Amygdala (tissue), 56 donors: ENCODE measurements around the gene NSG2.
"Not testable (repeated sequence)": the region's sequence is repeated elsewhere in the genome, so short reads cannot be mapped to it uniquely, and the experiment has no call there.

ENCODE experiments used
- DNase-seq, 56 donors: peaks; one replicate each; lab custom pipeline; 2025; lab: John Stamatoyannopoulos, UW

NSG2 gene

DNA sequence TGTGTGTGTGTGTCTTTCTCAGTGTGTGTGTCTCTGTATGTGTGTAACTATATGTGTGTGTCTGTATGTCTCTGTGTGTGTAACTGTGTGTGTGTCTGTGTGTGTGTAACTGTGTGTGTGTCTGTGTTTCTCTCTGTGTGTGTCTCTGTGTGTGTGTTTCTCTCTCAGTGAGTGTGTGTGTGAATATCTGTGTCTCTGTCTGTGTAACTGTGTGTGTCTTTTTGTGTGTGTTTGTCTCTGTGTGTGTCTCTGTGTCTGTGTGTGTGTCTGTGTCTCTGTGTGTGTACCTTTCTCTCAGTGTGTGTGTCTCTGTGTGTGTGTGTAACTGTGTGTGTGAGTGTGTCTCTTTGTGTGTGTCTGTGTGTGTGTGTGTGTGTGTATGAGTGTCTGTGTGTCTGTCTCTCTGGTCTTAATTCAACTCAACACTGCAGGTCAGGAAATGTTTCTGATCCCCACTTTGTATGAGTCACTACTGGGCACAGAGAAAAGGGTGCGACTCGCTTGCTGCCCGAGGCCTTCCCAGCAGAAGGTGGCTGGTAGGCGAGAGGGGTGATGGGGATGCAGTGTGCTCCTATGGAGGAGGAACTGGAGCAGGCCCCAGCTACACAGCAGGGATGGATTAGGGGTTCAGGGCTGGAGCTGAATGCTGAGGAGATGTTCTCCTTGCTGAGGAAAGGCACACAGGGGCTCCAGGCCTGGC, 52.1 kb downstream of the NSG2 start:
- peak in 1 of 56 donors; percentile 12 for DNase-seq

DNA sequence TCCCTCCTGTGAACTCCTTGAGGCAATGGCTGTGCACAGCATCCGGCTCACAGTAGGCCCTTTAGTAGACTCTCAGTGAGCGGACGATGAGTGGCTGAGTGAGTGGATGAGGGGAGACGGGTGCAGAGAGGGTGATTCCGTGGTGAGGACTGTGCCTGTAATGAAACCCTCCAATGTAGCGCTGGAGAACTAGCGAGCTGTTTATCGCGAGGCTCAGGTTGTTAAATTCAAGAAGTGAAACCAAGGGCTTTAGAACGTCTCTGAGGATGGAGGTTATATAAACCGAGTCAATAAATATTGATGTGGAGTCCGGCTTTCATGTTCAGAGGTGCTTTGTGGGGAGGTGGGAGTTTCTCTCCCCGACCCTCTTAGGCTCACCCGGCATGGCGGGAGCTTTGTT, 53.2 kb downstream of the NSG2 start:
- no peak for DNase-seq

DNA sequence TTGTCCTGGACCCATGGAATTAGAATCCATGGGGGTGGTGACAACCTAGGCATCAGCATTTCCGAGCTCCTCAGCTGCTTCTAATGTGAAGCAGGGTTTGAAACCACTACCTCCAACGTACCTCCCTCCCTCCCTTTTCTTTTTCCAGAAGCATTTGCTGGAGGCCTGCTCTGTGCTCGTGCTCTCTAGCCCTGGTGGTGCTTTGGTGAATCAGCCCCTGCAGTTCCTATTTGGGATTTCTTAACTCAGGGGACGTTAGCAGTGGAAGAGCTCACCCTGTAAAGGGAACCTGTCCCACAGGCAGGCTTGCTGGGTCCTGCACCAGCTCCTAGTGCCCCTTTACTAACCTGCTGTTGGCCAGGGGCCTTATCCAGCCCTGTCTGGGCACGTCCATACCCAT, 55.0 kb downstream of the NSG2 start:
- no peak for DNase-seq

- DNase-seq: no peak
These were observed 55.8 kb downstream of the NSG2 start for GRCh38 chr5:174101195-174101730.

GRCh38 chr5:174102574-174102973, 57.1 kb downstream of the NSG2 start:
- not testable (repeated sequence) for DNase-seq

DNA sequence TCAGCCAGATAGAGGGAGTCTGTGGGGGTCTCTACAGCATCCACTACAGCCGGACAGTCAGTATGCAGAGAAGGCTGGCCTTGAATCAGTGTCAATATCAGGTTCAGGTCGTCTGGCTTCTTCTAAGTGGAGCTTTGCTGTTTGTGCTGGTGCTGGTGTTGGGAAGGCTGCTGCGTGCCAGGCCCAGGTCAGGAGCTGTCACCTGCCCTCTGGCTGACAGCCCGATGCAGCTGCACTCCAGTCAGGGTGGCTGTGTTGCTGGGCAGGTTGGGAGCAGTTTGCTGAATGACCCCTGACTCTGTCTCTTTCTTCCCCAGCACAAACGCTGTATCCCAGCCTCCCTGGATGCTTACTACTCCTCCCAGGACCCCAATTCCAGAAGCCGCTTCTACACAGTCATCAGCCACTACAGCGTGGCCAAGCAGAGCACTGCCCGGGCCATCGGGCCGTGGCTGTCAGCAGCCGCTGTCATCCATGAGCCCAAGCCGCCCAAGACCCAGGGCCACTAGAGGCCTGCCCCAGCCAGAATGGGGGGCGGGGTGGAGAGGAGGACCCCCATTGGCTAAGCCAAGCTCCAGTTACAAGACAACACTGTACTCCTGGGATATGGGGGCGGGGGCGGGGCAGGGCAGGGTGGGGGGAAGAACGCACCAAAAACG, 61.6 kb downstream of the NSG2 start:
- DNase-seq: no peak

DNA sequence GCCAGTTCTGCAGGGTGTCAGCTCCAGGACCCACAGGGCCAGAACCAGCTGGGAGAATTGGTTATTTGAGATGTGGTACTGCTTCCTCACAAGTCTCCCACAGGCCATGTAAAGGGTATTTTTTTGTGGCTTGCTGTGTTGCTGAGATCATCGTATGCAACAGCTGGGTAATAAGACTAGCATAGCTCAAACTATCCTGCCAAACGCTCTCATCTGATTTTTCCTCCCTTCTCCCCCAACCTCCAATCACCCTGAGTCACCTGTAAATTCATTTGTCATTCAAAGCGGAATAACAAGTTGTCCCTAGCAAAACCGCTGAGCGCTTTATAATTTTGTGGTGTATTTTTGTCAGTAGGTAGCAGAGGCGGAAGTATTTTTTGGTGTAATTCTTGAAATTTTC, 63.2 kb downstream of the NSG2 start:
- DNase-seq: no peak

GRCh38 chr5:174109698-174110260, 64.3 kb downstream of the NSG2 start:
- no peak for DNase-seq

- peak in 8 of 56 donors; percentile 7 to 58 (median 16) for DNase-seq
These were observed 64.8 kb downstream of the NSG2 start for GRCh38 chr5:174110310-174110709.

DNA sequence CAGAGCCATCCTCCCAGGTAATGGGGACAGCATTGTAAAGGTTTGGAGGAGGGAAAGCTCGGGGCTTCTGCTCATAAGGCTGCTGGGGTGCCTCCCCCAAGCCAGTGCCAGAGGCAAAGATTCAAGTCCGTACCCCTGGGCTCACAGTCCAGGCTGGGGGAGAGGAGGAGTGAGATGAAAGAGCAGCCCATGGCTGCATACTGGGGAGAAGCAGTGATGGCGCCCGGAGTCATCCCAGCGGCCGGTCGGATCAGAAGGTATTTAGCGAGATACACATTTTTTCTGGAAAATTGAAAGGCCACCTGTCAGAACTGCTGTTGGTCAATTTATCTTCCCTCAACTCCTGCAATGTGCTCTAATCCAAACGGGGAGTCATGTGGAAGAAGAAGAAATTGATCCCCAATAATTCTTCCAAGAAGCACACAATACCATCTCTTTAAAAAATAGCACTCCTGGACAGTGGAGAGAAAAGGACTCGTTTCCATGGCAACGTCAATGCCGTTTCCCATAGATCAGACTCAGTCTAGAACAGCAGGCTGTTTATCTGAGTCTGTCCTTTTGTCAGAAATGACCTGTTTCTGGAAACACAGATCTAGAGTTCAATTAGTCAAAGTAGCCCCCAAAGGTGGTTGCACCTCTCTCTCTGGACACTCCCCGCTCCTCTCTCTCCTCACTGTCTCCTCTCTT, 65.9 kb downstream of the NSG2 start:
- no peak for DNase-seq

- DNase-seq: no peak
These were observed 69.7 kb downstream of the NSG2 start for GRCh38 chr5:174115226-174115625.

DNA sequence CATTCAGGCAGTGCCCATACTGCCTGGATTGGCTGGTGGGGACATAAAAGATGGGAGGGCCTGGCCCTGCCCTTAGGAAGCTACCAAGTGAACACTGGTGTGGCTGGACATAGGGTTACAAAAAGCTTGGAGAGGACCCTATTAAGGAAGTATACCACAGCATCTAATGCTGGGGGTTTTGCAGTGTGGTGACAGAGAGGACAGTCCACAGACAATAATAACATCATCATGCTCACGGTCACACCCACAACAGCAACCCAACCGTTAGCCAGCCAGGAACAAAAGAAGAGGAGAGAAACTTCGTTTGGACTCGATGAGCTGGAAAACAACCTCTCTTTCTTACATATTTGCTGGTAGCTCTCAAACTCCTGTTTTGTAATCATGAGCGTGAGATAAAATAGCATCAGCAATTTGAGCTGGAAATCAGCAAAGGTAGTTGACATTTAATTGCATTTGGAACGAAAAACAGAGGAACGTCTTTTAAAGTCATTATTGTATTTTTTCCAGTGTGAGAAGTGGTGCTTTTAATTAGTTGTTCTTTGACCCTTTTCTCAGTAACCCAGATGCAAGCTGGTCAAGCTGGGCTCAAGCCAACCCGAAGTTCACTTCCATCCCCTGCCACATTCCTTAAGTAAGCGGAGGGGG, 73.4 kb downstream of the NSG2 start:
- no peak for DNase-seq

DNA sequence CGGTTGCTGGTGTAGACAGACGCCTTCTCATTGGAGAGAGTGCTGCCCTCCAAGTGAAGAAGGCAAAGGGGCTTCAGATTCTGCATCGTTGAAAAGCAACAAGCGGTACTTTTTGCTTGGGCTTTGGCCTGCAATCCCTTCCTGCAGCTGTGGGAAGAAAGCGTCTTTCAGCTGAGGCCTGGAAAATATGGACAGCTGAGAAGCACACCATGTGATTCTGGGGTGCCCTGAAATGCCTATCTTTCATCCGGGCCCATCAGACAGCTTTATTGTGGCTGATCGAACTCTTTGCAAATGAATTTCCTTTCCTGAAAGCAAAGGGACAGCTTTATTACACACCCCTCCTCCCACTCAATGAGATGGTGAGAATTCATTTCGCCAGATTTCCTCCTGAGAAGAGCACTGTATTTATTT, 74.0 kb downstream of the NSG2 start:
- peak in 47 of 56 donors; percentile 10 to 79 (median 51) for DNase-seq

DNA sequence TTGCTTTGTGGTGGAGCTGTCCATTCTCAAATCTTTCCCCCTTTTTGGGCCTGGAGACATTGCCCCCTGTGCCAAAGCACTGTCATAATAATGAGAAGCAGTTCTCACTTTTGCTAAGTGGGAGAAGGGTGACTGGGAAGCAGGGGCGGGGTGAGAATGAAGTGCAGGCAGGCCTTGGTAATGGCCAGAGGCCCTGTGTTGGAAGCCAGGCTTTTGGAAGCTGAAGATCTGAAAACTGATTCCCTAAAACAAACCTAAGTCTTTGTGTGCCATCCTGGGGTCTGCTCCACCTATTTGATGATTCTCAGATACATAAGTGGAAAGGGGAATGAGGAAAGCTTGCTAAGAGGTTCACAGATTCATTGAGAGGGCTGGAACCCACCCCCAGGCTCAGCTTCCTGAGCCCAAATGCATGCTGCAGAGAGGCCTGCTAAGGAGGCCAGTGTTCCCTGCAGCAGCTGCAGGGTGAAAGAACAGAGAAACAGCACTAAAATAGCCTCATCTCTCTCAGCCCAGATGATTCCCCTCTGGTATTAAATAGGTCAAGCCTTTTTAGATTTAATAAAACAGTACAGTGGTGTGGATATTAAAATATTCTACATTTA, 75.0 kb downstream of the NSG2 start:
- DNase-seq: peak in 2 of 56 donors; percentile 14 to 18

GRCh38 chr5:174134545-174134944, 89.0 kb downstream of the NSG2 start:
- no peak for DNase-seq

GRCh38 chr5:174139623-174140022, 94.1 kb downstream of the NSG2 start:
- DNase-seq: no peak

DNA sequence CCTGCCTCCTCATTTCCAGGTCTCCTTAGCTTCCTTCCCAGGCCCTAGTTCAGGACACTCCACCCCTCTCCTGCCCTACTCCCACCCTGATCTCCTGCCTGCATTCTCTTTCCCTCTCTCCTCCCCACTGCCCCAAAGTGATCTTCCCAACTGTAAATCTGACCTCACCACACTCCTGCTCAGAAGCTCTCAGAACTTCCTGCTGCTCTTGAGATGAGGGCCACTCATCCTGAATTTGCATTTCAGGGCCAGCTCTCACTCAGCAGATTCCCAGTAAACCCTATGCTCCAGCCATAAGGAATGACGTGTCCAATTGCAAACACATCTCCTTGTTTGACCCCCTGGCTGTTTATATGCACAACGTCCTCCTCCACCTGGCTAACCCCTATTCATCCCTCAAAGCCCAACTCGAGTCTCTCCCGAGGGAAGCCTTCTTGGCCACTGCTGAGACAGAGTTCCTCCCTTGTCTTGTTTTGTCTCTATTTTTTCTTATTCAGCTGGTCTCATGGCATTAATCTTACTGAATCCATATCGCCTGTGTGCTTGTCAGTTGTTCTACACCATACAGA, 95.0 kb downstream of the NSG2 start:
- DNase-seq: no peak

- no peak for DNase-seq
These were observed 95.9 kb downstream of the NSG2 start for GRCh38 chr5:174141398-174141797.

DNA sequence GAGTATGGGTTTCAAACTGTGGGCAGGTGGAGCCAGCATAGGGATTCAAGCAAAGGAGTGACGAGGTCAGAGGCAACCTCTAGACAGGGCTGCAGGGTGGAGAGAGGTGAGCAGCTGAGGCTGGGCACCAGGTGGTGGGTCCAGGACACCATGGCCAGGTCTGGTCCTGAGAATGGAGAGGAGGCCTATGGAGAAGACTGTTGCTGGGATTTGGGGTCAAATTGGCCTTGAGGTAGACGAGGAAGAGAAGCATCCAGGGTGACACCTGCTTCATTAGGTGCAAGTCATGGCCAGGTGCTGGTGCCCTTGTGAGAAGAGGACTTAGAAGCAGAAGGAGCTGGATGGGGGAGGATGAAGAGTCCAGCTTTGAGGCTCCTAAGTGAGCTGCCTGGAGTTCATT, 99.6 kb downstream of the NSG2 start:
- no peak for DNase-seq

GRCh38 chr5:174145821-174146220, 100.3 kb downstream of the NSG2 start:
- peak in 53 of 56 donors; percentile 21 to 93 (median 70) for DNase-seq
